GM12878 (cell line): ENCODE data around the gene EPB42. TPM values are rescaled to one million over a fixed set of nuclear protein-coding genes. Genes with fewer than 3 reads are reported as not detected.
A peak's percentile ranks its signal among the peaks of the same experiment; 100 is the strongest.

Experiments
- ATAC-seq: fragments of 200-7000 bp; cut with Tn5 transposase; 3 replicates; pipeline ENCODE4 v1.9.1; 2020; ENCODE audit warnings: mild to moderate bottlenecking, moderate library complexity
- BruUV-seq: library from RNA; stranded (reverse); fragments of 400-500 nt; replicated peaks from 2 replicates; lab custom pipeline; 2021; lab: Mats Ljungman, UMichigan
- CTCF ChIA-PET: fragments of 300-600 bp; sonication (Branson Sonifier 250); formaldehyde crosslinking; extraction: SDS; loops from one replicate; lab custom pipeline; 2021; ENCODE audit warnings: inconsistent platforms; lab: Yijun Ruan, JAX
- POLR2A ChIA-PET: fragments of 350-600 bp; formaldehyde crosslinking; extraction: SDS; loops from one replicate; lab custom pipeline; 2021; ENCODE audit warnings: inconsistent platforms; lab: Charles Lee
- RAD21 ChIA-PET: fragments of 300-600 bp; sonication (Branson Sonifier 250); formaldehyde crosslinking; loops from one replicate; lab custom pipeline; 2023; ENCODE audit warnings: antibody characterized with exemption; ENCODE audit not compliant: unreplicated experiment; lab: Charles Lee
- SMC1A ChIA-PET: fragments of 300-600 bp; sonication (Branson Sonifier 250); formaldehyde crosslinking; loops from one replicate; lab custom pipeline; 2023; ENCODE audit not compliant: unreplicated experiment, uncharacterized antibody; lab: Charles Lee
- DNase-seq: peaks from one replicate; pipeline ENCODE4 v3.0.0-alpha.2; 2011; ENCODE audit warnings: low read depth, low spot score
- FAIRE-seq: peaks from 3 replicates; lab custom pipeline; 2011; peaks lifted over from hg19 to GRCh38; lab: Jason Lieb, UNC
- H2AFZ ChIP-seq: 2 replicates; pipeline ENCODE4 v1.6.0; 2011; ENCODE audit warnings: low read depth, low read length, control low read depth; ENCODE audit not compliant: control insufficient read depth
- H3K27ac ChIP-seq: 2 replicates; pipeline ENCODE4 v1.5.1; 2011; ENCODE audit warnings: control low read depth; ENCODE audit not compliant: control insufficient read depth, insufficient read depth
- H3K27me3 ChIP-seq, 2 experiments: replicated peaks in 1 of 2; 2 replicates each; pipeline versions ENCODE4 v1.6.0 to v1.6.1; 2011; ENCODE audit warnings: low read length in 1 of 2; ENCODE audit not compliant: control insufficient read depth in 2 of 2, insufficient read depth in 2 of 2
- H3K36me3 ChIP-seq, 2 experiments: 2 replicates each; pipeline ENCODE4 v1.5.1; 2011; ENCODE audit warnings: low read length in 1 of 2; ENCODE audit not compliant: control insufficient read depth in 2 of 2, insufficient read depth in 2 of 2
- H3K4me1 ChIP-seq: 2 replicates; pipeline ENCODE4 v1.6.1; 2011; ENCODE audit warnings: mild to moderate bottlenecking, low read length, moderate library complexity, mixed read lengths; ENCODE audit not compliant: control insufficient read depth, insufficient read depth
- H3K4me2 ChIP-seq: 2 replicates; pipeline ENCODE4 v1.6.0; 2011; ENCODE audit warnings: control low read depth; ENCODE audit not compliant: control insufficient read depth, insufficient read depth
- H3K4me3 ChIP-seq: fragments of 200-600 bp; sonication (generic); 2 replicates; pipeline ENCODE4 v1.5.1; 2016
- H3K79me2 ChIP-seq: 2 replicates; pipeline ENCODE4 v1.6.0; 2011; ENCODE audit warnings: low read length; ENCODE audit not compliant: control insufficient read depth, insufficient read depth
- H3K9ac ChIP-seq: 2 replicates; pipeline ENCODE4 v1.8.0; 2011; ENCODE audit warnings: low read length, control low read depth, mixed read lengths; ENCODE audit not compliant: control insufficient read depth, insufficient read depth
- H3K9me3 ChIP-seq: replicated peaks from 3 replicates; pipeline ENCODE4 v1.5.1; 2011; ENCODE audit warnings: mild to moderate bottlenecking, low read length; ENCODE audit not compliant: control insufficient read depth, insufficient read depth
- H4K20me1 ChIP-seq: 2 replicates; pipeline ENCODE4 v1.6.0; 2011; ENCODE audit not compliant: control insufficient read depth, insufficient read depth
- DPF2 ChIP-seq: fragments of 450-650 bp; IDR thresholded peaks from 2 replicates; pipeline ENCODE4 v1.6.1; 2017; ENCODE audit warnings: mild to moderate bottlenecking
- EP300 ChIP-seq, 2 experiments: fragments of 150-350 bp in 1 of 2; IDR thresholded peaks; 2 replicates each; pipeline ENCODE4 v1.6.1; 2011 to 2012; ENCODE audit warnings: low read depth in 2 of 2, low read length in 2 of 2, borderline replicate concordance in 1 of 2, improper control_type of control experiment in 1 of 2, inconsistent platforms in 1 of 2; ENCODE audit not compliant: control insufficient read depth in 1 of 2
- ETV6 ChIP-seq, 2 experiments: fragments of 450-650 bp in 1 of 2; IDR thresholded peaks in 1 of 2; conservative IDR thresholded peaks in 1 of 2; 2 replicates each; pipeline ENCODE4 v1.6.1; 2014; ENCODE audit warnings: antibody characterized with exemption in 1 of 2, borderline replicate concordance in 1 of 2, low read depth in 1 of 2, mild to moderate bottlenecking in 1 of 2, moderate library complexity in 1 of 2
- HDGF ChIP-seq: fragments of 450-650 bp; IDR thresholded peaks from 2 replicates; pipeline ENCODE4 v1.6.1; 2016; ENCODE audit warnings: antibody characterized with exemption
- IKZF1 ChIP-seq: fragments of 450-650 bp; conservative IDR thresholded peaks from 2 replicates; pipeline ENCODE4 v1.6.1; 2017; ENCODE audit warnings: antibody characterized with exemption, mild to moderate bottlenecking
- IKZF2 ChIP-seq, 2 experiments: fragments of 450-650 bp; IDR thresholded peaks; 2 replicates each; pipeline ENCODE4 v1.6.1; 2017; ENCODE audit warnings: mild to moderate bottlenecking in 2 of 2, moderate library complexity in 2 of 2
- KAT2A ChIP-seq: conservative IDR thresholded peaks from 2 replicates; pipeline ENCODE4 v1.6.1; 2011; ENCODE audit warnings: low read depth, low read length; ENCODE audit not compliant: control insufficient read depth
- WGBS: methylation state at CpG from one replicate; pipeline ENCODE4 v1.1.6; 2016; ENCODE audit warnings: low lambda C conversion rate; ENCODE audit not compliant: insufficient replicate concordance, insufficient coverage; ENCODE audit errors: missing lambda C conversion rate; 5-methylcytosine and 5-hydroxymethylcytosine counted together
- in situ Hi-C: fragments of 300-500 bp; cut with MboI; formaldehyde crosslinking; loops from 9 replicates; pipeline ENCODE4 v1.14.3; 2018; ENCODE audit warnings: mixed read lengths
- intact Hi-C: fragments of 100-400 bp; cut with micrococcal nuclease; formaldehyde crosslinking; loops from one replicate; pipeline ENCODE4 v1.14.2; 2022; ENCODE audit not compliant: unreplicated experiment
- polyA plus RNA-seq, 11 experiments: library from polyadenylated mRNA; depleted of rRNA in 4 of 11; unstranded in 6 of 11; stranded (reverse) in 5 of 11; fragments of >200 nt; fragmentation: Nextera tagmentation in 4 of 11; fragmentation: Illumina TruSeq in 1 of 11; extraction: Ambion mirVana in 4 of 11; extraction: Trizol in 1 of 11; gene quantifications; 1 replicate in 1 of 11; 2 replicates in 10 of 11; pipeline versions ENCODE4 v1.2.1 to v1.2.3, GENCODE V29; 2011 to 2016; ENCODE audit warnings: inconsistent platforms in 2 of 11, missing spikeins in 2 of 11, low read depth in 1 of 11
- total RNA-seq, 4 experiments: library from RNA; depleted of rRNA in 3 of 4; stranded (reverse); fragments of >200 nt in 3 of 4; fragmentation: Illumina TruSeq in 1 of 4; extraction: Trizol in 1 of 4; gene quantifications; 2 replicates each; pipeline versions ENCODE4 v1.2.1 to v1.2.3, GENCODE V29; 2013 to 2021
- TF ChIP-seq, protein P1 (sequence below): fragments of 450-650 bp; IDR thresholded peaks from 2 replicates; pipeline ENCODE4 v1.6.1; 2017; ENCODE audit warnings: mild to moderate bottlenecking, moderate library complexity

Gene EPB42
- total and polyA plus RNA-seq, 10 of the 15 experiments (the other 5 are each of a cell fraction or from before 2014, with no cell fraction given): not detected

DNA sequence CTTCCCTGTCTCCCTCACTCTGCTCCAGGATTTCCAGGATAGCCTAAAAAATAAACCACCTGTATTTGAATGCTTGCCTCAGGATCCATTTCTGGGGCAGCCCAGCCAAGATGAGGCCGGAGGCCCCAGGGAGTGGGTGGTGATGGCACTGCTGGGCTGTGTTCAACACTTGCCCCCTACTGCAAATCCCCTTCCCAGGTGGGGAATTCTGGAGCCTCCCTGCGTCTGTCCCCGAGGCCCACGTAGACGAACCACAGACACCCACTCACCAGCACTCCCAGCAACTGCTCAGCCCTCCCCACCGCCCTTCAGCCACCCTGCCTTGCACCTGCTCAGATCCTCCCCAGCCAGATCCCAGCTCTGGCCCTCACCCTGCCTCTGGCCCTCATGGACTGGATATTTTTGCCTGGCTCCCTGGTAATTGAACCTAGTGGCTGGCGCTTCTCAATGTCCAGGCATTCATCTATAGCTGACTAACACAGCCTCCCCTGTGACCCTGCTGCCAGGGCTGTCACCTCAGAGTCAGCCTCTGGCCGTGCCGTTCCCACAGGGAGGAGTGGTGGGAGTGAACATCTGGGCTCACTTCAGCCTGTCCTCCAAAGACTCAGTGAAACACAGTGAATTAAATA, 17.1 kb upstream of the EPB42 start:
- no peaks in the 10 kb centered on the region for H3K79me2 ChIP-seq
- H3K4me3 ChIP-seq: no peak overlapping the region
- no TSS peak for BruUV-seq
- H3K27me3 ChIP-seq: no peaks in the 10 kb centered on the region
- POLR2A ChIA-PET: interaction anchor here (1.1 to 4.6 kb wide), 5 partner anchors 9 to 16 kb away, joined by 3 to 25 read pairs (median 9); no protein-coding TSS in a partner anchor
- SMC1A ChIA-PET: interaction anchor here (0.7 to 5.7 kb wide), 8 partner anchors 9 to 1553 kb away, joined by 3 to 36 read pairs (median 6); no protein-coding TSS in a partner anchor
- intact Hi-C loops: no loop called here
- H3K9ac ChIP-seq: no peak overlapping the region
- FAIRE-seq: no peak
- no peak for DNase-seq
- H3K27ac ChIP-seq: no peak overlapping the region; the same call in 1 of the 2 replicates
- H3K4me1 ChIP-seq: peaks cover 17% of the 10 kb centered on the region
- no peaks in the 10 kb centered on the region; a peak in 1 of 4 replicates for H3K36me3 ChIP-seq
- RAD21 ChIA-PET: interaction anchor here (0.9 to 4.5 kb wide), 5 partner anchors 10 to 48 kb away, joined by 3 to 21 read pairs (median 12); no protein-coding TSS in a partner anchor
- 51% methylated on average over 9 of the region's 9 CpGs for WGBS
- no peak overlapping the region for H2AFZ ChIP-seq
- peak; percentile 10; the same call in 1 of the 3 replicates for ATAC-seq
- peak; percentile 88 for TF ChIP-seq IKZF1
- TF ChIP-seq, protein P1, sequence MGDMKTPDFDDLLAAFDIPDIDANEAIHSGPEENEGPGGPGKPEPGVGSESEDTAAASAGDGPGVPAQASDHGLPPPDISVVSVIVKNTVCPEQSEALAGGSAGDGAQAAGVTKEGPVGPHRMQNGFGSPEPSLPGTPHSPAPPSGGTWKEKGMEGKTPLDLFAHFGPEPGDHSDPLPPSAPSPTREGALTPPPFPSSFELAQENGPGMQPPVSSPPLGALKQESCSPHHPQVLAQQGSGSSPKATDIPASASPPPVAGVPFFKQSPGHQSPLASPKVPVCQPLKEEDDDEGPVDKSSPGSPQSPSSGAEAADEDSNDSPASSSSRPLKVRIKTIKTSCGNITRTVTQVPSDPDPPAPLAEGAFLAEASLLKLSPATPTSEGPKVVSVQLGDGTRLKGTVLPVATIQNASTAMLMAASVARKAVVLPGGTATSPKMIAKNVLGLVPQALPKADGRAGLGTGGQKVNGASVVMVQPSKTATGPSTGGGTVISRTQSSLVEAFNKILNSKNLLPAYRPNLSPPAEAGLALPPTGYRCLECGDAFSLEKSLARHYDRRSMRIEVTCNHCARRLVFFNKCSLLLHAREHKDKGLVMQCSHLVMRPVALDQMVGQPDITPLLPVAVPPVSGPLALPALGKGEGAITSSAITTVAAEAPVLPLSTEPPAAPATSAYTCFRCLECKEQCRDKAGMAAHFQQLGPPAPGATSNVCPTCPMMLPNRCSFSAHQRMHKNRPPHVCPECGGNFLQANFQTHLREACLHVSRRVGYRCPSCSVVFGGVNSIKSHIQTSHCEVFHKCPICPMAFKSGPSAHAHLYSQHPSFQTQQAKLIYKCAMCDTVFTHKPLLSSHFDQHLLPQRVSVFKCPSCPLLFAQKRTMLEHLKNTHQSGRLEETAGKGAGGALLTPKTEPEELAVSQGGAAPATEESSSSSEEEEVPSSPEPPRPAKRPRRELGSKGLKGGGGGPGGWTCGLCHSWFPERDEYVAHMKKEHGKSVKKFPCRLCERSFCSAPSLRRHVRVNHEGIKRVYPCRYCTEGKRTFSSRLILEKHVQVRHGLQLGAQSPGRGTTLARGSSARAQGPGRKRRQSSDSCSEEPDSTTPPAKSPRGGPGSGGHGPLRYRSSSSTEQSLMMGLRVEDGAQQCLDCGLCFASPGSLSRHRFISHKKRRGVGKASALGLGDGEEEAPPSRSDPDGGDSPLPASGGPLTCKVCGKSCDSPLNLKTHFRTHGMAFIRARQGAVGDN: peak; percentile 37; the same call in 1 of the 2 replicates
- TF ChIP-seq HDGF: peak; percentile 54; the same call in 1 of the 2 replicates
- TF ChIP-seq EP300 (IDR thresholded peaks at IDR 0.05; ENCODE audit: borderline replicate concordance in 1 of 2, control insufficient read depth in 1 of 2, low read depth in 2 of 2, low read length in 2 of 2): no peak
- no peak for TF ChIP-seq KAT2A
- TF ChIP-seq IKZF2 (IDR thresholded peaks at IDR 0.05): peak; percentile 43 to 51; a peak in 2 of 4 replicates
- peak; percentile 24; the same call in 1 of the 2 replicates for TF ChIP-seq DPF2
- TF ChIP-seq ETV6 (conservative IDR thresholded peaks at IDR 0.05 in 1 of 2, IDR thresholded peaks at IDR 0.05 in 1 of 2; ENCODE audit: borderline replicate concordance in 1 of 2, low read depth in 1 of 2): no peak
- TF ChIP-seq, all 136 proteins: peak for 5
- peak overlapping the region; percentile 28; the same call in 1 of the 2 replicates for H3K4me2 ChIP-seq
- no peaks in the 10 kb centered on the region for H4K20me1 ChIP-seq
- no peaks in the 10 kb centered on the region for H3K9me3 ChIP-seq
- in situ Hi-C loops: loop anchor here (10.0 kb wide), 1 partner anchor 47 kb away; no protein-coding TSS in a partner anchor
- CTCF ChIA-PET: interaction anchor here (1.3 to 4.9 kb wide), 4 partner anchors 13 to 47 kb away, joined by 3 to 39 read pairs (median 6); no protein-coding TSS in a partner anchor
